A673 (cell line): ENCODE measurements around the gene RAB26.

ENCODE experiments used
- CTCF ChIP-seq: fragments of 300-800, 200-600 bp; sonication (generic); conservative IDR thresholded peaks from 2 replicates; pipeline ENCODE4 v1.5.1; 2017; ENCODE audit warnings: low read depth, mild to moderate bottlenecking, antibody characterized with exemption, low read length, moderate library complexity, mixed read lengths
- EZH2 ChIP-seq: fragments of 200-600 bp; sonication (generic); IDR thresholded peaks from 2 replicates; pipeline ENCODE4 v1.6.1; 2017; ENCODE audit warnings: borderline replicate concordance, low read depth, mild to moderate bottlenecking, mixed read lengths, antibody characterized with exemption, low read length; ENCODE audit not compliant: poor library complexity, severe bottlenecking

DNA sequence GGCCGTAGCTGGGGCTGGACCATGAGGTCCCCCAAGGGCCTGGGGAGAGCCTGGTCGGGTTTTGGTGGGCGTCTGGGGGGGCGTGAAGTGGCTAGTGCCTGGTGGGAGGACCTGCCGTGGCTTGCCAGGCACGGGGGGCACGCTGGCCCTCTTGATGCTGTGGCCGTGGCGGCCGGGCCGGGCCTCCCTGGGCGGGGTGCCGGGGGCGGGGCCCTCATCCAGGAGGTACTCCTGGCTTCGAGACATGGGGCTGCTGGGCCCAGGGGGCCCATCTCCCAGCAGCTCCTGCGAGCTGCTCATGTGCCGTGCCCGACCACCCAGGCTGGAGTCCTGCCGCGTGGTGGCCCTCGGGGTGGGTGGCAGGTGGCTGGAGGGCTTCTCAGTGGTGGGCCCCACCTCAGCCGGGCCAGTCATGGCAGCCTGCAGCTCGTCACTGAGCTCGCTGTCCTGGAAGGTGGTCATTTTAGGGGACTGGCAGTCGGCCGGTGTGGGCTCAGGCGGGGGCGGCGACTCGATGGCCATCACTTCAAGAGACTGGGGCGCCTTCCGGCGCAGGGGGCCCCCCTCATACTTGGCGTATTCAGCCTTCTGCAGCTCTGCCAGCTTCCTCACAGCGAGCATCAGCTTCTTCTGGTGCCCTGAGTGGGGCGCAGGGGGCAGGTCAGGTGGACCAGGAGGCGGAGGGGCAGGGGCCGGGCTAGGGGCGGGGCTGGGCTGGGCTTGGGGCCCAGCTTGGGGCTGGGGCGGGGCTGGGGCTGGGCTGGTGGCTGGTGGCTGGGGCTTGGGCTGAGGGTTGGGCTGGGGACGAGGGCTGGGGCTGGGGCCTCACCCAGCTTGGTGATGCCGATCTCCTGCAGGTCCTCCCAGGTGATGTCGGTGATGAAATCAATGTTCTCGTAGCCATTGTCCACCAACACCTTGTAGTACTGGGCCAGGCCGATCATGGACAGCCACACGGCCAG lies 32.8 kb downstream of the RAB26 start:
- TF ChIP-seq CTCF, result no peak
- no peak for TF ChIP-seq EZH2
